Vagina (tissue), 2 donors: ENCODE results near the gene MTUS2.

Experiments
- CTCF ChIP-seq, 3 experiments: fragments of 450-650 bp in 2 of 3; fragments of 200-600 bp in 1 of 3; sonication (generic) in 1 of 3; IDR thresholded peaks; one replicate each; pipeline ENCODE4 v1.5.1; 2017 to 2019; ENCODE audit warnings: antibody characterized with exemption in 3 of 3, mild to moderate bottlenecking in 2 of 3, moderate library complexity in 2 of 3
- POLR2A ChIP-seq, 2 donors: fragments of 450-650 bp; IDR thresholded peaks; one replicate each; pipeline ENCODE4 v1.6.1; 2017; ENCODE audit warnings: antibody characterized with exemption in 2 of 2, mild to moderate bottlenecking in 2 of 2, moderate library complexity in 2 of 2
- POLR2AphosphoS5 ChIP-seq, 2 donors: sonication (generic); formaldehyde crosslinking; IDR thresholded peaks; one replicate each; pipeline ENCODE4 v1.9.0; 2017; ENCODE audit warnings: antibody characterized with exemption in 2 of 2, mild to moderate bottlenecking in 2 of 2, low read depth in 1 of 2; ENCODE audit not compliant: insufficient read depth in 1 of 2

GRCh38 chr13:28859069-28859468 is 38.9 kb downstream of the MTUS2 start:
- no peak for TF ChIP-seq POLR2A (IDR thresholded peaks at IDR 0.05)
- no peak for TF ChIP-seq CTCF (IDR thresholded peaks at IDR 0.05)
- TF ChIP-seq POLR2AphosphoS5 (IDR thresholded peaks at IDR 0.05; ENCODE audit: insufficient read depth in 1 of 2, low read depth in 1 of 2) = no peak
